GM13977 (cell line): ENCODE results near the gene TPI1.

ENCODE experiments used
- DNase-seq: peaks from one replicate; pipeline ENCODE4 v3.0.0; 2012; ENCODE audit warnings: low spot score
- in situ Hi-C: fragments of 300-500 bp; cut with MboI; formaldehyde crosslinking; loops from one replicate; pipeline ENCODE4 v1.12.0; 2022; ENCODE audit warnings: low sequenced_read_pairs, low pct_unique_long_range_greater_than_20kb, mixed read lengths, inconsistent platforms; ENCODE audit not compliant: unreplicated experiment
- TF ChIP-seq, protein P1 (sequence below): IDR thresholded peaks from 2 replicates; pipeline ENCODE4 v1.5.1; 2012; ENCODE audit warnings: mild to moderate bottlenecking, control low read depth; ENCODE audit not compliant: insufficient read depth; ENCODE audit errors: extremely low read depth, missing control alignments

TPI1 gene

DNA sequence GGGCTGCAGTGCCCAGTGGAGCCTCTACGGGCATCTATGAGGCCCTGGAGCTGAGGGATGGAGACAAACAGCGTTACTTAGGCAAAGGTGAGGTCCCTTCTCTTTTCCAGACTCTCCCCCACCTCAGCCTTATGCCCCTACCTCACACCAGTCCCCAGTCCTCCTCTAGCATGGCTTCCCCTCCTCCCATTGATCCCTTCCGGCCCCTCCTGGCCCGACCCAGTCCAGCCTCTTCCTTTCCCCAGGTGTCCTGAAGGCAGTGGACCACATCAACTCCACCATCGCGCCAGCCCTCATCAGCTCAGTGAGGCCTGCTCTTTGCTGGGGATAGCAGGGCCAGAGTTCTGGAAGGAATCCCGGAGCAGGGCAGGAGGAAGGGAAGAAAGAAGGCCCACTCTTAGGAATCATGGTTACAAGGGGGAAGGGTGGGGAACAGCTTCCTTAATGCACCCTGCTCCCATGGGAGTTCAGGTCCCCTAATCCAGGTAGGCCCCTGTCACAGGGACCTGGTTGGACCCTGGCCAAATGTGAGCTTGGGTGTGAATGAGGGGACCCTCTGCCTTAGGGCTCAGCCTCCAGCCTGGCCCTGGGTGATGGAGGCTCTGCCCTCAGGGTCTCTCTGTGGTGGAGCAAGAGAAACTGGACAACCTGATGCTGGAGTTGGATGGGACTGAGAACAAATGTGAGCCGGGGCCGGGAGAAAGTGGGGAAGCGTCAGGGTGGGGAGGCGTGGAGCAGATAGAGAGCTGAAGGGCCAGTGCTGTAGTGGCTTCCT is 49.3 kb downstream of the TPI1 start:
- in situ Hi-C loops: no loop called here

GRCh38 chr12:6917491-6918231 is 50.3 kb downstream of the TPI1 start:
- TF ChIP-seq, protein P1, sequence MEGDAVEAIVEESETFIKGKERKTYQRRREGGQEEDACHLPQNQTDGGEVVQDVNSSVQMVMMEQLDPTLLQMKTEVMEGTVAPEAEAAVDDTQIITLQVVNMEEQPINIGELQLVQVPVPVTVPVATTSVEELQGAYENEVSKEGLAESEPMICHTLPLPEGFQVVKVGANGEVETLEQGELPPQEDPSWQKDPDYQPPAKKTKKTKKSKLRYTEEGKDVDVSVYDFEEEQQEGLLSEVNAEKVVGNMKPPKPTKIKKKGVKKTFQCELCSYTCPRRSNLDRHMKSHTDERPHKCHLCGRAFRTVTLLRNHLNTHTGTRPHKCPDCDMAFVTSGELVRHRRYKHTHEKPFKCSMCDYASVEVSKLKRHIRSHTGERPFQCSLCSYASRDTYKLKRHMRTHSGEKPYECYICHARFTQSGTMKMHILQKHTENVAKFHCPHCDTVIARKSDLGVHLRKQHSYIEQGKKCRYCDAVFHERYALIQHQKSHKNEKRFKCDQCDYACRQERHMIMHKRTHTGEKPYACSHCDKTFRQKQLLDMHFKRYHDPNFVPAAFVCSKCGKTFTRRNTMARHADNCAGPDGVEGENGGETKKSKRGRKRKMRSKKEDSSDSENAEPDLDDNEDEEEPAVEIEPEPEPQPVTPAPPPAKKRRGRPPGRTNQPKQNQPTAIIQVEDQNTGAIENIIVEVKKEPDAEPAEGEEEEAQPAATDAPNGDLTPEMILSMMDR: no peak
- no peak for DNase-seq
- in situ Hi-C loops: no loop called here

More for the DNA sequence above, 49.3 kb downstream of the TPI1 start:
- TF ChIP-seq, protein P1: no peak
- no peak for DNase-seq

GRCh38 chr12:6919588-6919987 is 52.3 kb downstream of the TPI1 start:
- DNase-seq: no peak
- TF ChIP-seq, protein P1: no peak
- in situ Hi-C loops: no loop called here
